Measurements from ENCODE around the gene C4orf50.

DNA sequence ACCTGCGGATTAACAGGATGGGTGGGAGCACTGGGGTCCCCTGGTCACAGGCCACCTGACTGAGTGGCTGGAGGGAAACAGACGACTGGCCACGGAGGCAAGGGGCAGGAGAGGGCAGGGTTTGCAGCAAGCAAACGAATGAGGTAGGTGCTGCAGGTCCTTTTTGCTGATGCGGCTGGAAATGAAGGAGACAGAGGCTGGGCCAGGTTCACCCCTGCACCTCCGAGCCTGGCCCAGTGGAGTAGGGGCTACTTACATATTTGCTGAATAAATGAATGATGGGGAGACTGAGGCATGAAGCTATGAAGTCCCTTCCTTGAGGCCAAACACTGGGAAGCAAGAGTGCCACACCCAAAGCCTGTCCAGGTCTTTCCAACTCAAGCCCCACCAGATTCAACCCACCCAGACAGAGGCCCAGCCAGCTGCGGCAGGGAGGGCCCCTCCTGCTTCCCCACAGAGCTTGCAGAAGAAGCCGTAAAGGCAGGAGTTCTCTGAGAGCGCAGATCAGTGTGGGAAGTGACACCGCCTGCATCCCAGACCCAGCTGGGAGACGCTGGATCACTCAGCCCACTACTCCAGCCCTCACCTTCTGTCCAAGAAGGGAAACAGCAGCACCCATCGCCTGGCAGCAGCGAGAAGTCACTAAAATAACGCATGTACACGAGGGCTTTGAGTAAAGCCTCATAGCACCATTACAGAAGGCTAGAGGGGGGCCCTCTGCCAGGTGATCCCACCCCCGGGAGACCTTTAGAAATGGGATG lies 36.1 kb upstream of the C4orf50 start:
- no peak for TF ChIP-seq FOXM1 (IDR thresholded peaks at IDR 0.05; ENCODE audit: borderline replicate concordance)
- TF ChIP-seq FOXK2 (IDR thresholded peaks at IDR 0.05): no peak
